Mucosa of descending colon (tissue), 3 donors: ENCODE measurements around the gene CNFN. TPM values are rescaled to one million over a fixed set of nuclear protein-coding genes. Genes with fewer than 3 reads are reported as not detected.

Experiments
- ATAC-seq: fragments of 200-7000 bp; cut with Tn5 transposase; one replicate; pipeline ENCODE4 v1.9.1; 2020; ENCODE audit warnings: mild to moderate bottlenecking, moderate library complexity
- DNase-seq, 3 donors: peaks; one replicate each; pipeline ENCODE4 v3.0.0-alpha.2; 2020
- H3K36me3 ChIP-seq: fragments of 200-600 bp; one replicate; pipeline ENCODE4 v1.8.0; 2021; ENCODE audit warnings: low read depth, mild to moderate bottlenecking
- H3K4me1 ChIP-seq: fragments of 200-600 bp; one replicate; pipeline ENCODE4 v1.8.0; 2021; ENCODE audit warnings: low read depth, mild to moderate bottlenecking
- H3K4me3 ChIP-seq: fragments of 200-600 bp; one replicate; pipeline ENCODE4 v1.8.0; 2021; ENCODE audit warnings: mild to moderate bottlenecking
- H3K9me3 ChIP-seq: fragments of 200-600 bp; one replicate; pipeline ENCODE4 v1.8.0; 2021; ENCODE audit warnings: mild to moderate bottlenecking
- intact Hi-C, 2 donors: fragments of 100-400 bp; cut with DNase I in 1 of 2; cut with micrococcal nuclease in 1 of 2; formaldehyde crosslinking; loops; one replicate each; pipeline versions ENCODE4 v1.11.0 to v1.11.1; 2022; cut with DNase I, micrococcal nuclease
- long read RNA-seq, 2 donors: library from polyadenylated mRNA; unstranded; transcript quantifications; one replicate each; pipeline ENCODE4 v2.0.0, GENCODE V29; 2019 to 2021
- total RNA-seq, 3 donors: library from RNA; stranded (reverse); fragmentation: NEBNext Ultra II Directional in 2 of 3; extraction: Animal tissue kit (Norgen Biotek cat#: 25700) in 2 of 3; gene quantifications; one replicate each; pipeline versions ENCODE4 v1.2.1 to v1.2.4, GENCODE V29; 2021 to 2023
- TF ChIP-seq, protein P1 (sequence below): fragments of 200-600 bp; IDR thresholded peaks from one replicate; pipeline ENCODE4 v1.8.0; 2022; ENCODE audit warnings: antibody characterized with exemption, mild to moderate bottlenecking
- donor health status: DM: no; HTN: no; CAD: no; lungs with moderate emphysema.
- donor health status: DM: no; HTN: no; CAD: no.
- donor health status: DM: no; HTN: yes; CAD: no.

Gene CNFN, protein sequence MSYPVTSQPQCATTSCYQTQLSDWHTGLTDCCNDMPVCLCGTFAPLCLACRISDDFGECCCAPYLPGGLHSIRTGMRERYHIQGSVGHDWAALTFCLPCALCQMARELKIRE
- 1 to 10 TPM; 1.7 to 4.0 (median 3.6) TPM for total RNA-seq
- long read RNA-seq, donor 1, result 0 reads
- long read RNA-seq, donor 2, partial matches to known transcripts, result 9 of 9 reads
- long read RNA-seq, donor 2, other reads (novel, unspliced or antisense), result 0 of 9 reads

DNA sequence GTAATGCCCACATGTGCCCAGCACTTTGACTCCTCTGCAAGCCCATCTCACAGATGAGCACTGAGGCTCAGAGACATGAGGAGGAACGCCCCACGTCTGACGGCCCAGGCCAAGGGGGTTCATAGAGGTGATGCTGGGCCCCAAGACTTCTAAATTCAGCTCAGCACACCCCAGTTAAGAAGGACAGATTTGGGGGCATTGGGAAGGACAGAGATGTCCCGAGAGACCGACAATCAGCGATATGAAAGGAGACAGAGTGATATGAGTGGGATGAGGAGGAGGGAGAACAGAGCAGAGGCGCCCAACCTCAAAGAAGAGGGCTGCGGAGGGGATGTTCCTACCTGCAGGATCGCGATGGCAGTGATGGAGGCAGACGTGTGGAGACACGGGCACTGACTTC, at the start of gene CNFN:
TSS of gene CNFN (minus strand) at position 399 of the 400 bp plus-strand sequence. CDS start 1,260 bp downstream, outside the sequence.
- intact Hi-C loops, result no loop called here
- H3K4me1 ChIP-seq, result peaks cover 7% of the 10 kb centered on the region
- H3K9me3 ChIP-seq, result no peaks in the 10 kb centered on the region
- no peak for DNase-seq
- H3K4me3 ChIP-seq, result no peak within 1 kb of the TSS
- TF ChIP-seq, protein P1, sequence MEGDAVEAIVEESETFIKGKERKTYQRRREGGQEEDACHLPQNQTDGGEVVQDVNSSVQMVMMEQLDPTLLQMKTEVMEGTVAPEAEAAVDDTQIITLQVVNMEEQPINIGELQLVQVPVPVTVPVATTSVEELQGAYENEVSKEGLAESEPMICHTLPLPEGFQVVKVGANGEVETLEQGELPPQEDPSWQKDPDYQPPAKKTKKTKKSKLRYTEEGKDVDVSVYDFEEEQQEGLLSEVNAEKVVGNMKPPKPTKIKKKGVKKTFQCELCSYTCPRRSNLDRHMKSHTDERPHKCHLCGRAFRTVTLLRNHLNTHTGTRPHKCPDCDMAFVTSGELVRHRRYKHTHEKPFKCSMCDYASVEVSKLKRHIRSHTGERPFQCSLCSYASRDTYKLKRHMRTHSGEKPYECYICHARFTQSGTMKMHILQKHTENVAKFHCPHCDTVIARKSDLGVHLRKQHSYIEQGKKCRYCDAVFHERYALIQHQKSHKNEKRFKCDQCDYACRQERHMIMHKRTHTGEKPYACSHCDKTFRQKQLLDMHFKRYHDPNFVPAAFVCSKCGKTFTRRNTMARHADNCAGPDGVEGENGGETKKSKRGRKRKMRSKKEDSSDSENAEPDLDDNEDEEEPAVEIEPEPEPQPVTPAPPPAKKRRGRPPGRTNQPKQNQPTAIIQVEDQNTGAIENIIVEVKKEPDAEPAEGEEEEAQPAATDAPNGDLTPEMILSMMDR, result no peak
- H3K36me3 ChIP-seq, result no peaks in the 10 kb centered on the region
- no peak for ATAC-seq

DNA sequence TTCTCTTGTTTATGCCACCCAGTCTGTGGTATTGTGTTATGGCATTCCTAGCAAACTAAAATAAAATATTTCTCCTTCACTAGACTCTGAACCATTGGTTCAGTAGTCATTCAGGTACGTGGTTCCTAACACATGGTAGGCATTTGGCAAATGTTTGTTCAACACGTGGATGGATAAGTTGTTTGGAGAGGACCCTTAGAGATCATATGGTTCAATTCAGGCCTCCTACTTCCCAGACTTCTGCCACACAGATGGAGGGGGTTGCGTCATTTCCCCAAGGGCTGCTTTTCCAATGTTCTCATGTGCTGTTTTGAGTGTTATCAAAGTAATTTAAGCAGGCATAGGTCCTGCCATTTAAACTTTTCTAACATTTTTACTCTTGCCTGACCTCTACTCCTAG, 45.9 kb upstream of the CNFN start:
- DNase-seq (no peak), ATAC-seq (no peak)
- Histone ChIP-seq H3K4me1 (peaks cover 10% of the 10 kb centered on the region), H3K9me3 (no peaks in the 10 kb centered on the region), H3K4me3 (no peak overlapping the region), H3K36me3 (no peaks in the 10 kb centered on the region)
- intact Hi-C loops, result no loop called here
- TF ChIP-seq, protein P1, result no peak

DNA sequence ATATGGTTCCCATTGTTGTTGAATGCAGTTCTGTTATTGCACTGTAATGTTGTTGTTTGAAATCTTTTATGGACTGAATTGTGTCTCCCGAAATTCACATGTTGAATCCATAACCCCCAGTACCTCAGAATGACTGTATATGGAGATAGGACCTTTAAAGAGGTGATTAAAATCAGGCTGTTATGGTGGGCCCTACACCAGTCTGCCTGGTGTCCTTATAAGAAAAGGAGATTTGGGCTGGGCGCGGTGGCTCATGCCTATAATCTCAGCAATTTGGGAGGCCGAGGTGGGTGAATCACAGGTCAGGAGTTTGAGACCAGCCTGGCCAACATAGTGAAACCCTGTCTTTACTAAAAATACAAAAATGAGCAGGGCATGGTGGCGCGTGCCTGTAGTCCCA, 45.2 kb upstream of the CNFN start:
- Histone ChIP-seq H3K9me3 (no peaks in the 10 kb centered on the region), H3K4me1 (peaks cover 10% of the 10 kb centered on the region), H3K36me3 (no peaks in the 10 kb centered on the region), H3K4me3 (no peak overlapping the region)
- DNase-seq, result no peak
- no peak for ATAC-seq
- intact Hi-C loops, result no loop called here
- TF ChIP-seq, protein P1, result no peak

DNA sequence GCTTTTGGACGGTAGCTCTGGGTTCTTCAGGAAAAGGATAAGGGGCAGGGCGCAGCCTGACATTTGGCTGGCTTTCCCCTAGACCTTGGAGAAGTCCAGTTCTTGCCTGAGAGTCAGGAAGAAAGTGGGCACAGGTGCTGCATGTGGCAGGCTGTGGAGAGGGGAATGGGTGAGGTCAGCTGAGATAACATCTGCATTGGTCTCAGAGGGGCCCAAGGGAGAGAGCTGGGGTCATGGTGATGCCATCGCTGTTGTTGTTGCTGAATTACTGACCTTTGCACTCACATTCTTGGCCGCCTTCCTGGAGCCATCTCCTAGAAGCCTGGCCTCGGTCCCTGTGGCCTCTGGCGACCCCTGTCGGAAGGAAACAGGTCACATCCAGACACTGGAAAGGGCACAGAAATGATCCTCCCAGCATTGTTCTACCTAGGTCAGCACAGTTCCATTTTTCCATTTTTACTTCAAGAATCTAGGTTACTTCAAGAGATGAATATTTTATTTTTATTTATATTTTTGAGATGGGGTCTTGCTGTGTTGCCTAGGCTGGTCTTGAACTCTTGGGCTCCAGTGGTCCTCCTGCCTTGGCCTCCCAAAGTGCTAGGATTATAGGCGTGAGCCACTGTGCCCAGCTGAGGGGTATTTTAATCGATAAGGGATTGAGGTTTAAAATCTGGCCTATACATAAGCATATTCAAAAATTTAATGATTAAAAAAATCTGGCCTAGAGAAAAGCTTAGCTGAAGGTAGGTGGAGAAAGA, 43.6 kb upstream of the CNFN start:
- H3K9me3 ChIP-seq, result no peaks in the 10 kb centered on the region
- intact Hi-C loops, result no loop called here
- ATAC-seq (peak; percentile 98), DNase-seq (peak; percentile 81 to 97 (median 90))
- peaks cover 10% of the 10 kb centered on the region for H3K4me1 ChIP-seq
- no peak overlapping the region for H3K4me3 ChIP-seq
- TF ChIP-seq, protein P1, result peak; percentile 84
- no peaks in the 10 kb centered on the region for H3K36me3 ChIP-seq

DNA sequence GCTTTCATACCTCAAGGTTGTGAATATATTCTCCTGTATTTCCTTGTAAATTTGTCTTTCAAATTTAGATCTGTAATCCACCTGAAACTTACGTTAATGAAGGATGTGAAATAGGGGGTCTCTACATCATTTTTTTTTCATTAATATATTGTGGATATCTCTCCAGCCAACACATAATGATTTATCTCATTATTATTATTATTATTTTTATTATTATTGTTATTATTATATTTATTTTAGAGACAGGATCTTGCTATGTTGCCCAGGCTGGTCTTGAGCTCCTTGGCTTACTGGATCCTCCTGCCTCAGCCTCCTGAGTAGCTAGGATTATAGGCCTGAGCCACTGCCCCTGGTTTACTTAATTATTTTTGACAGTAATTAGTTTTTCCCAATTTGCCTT, 41.4 kb upstream of the CNFN start:
- H3K4me3 ChIP-seq, result no peak overlapping the region
- TF ChIP-seq, protein P1, result no peak
- no peak for ATAC-seq
- H3K9me3 ChIP-seq, result no peaks in the 10 kb centered on the region
- no peaks in the 10 kb centered on the region for H3K36me3 ChIP-seq
- H3K4me1 ChIP-seq, result peaks cover 10% of the 10 kb centered on the region
- no peak for DNase-seq
- intact Hi-C loops, result no loop called here
